Jurkat, Clone E6-1 (cell line): ENCODE results near the gene XCL2.
A peak's percentile ranks its signal among the peaks of the same experiment; 100 is the strongest.

Source experiments
- DNase-seq: peaks from one replicate; pipeline ENCODE4 v3.0.0-alpha.2; 2011; ENCODE audit warnings: low read depth, low spot score
- H3K4me3 ChIP-seq: 2 replicates; pipeline ENCODE4 v1.5.1; 2011; ENCODE audit warnings: mild to moderate bottlenecking, low read length, control low read depth, moderate library complexity

XCL2 gene

GRCh38 chr1:168520832-168521231 lies 23.0 kb downstream of the XCL2 start:
- DNase-seq = no peak
- no peak overlapping the region for H3K4me3 ChIP-seq

GRCh38 chr1:168520052-168520751 lies 23.6 kb downstream of the XCL2 start:
- peak; percentile 83 for DNase-seq
- H3K4me3 ChIP-seq = peak overlapping the region; percentile 22

DNA sequence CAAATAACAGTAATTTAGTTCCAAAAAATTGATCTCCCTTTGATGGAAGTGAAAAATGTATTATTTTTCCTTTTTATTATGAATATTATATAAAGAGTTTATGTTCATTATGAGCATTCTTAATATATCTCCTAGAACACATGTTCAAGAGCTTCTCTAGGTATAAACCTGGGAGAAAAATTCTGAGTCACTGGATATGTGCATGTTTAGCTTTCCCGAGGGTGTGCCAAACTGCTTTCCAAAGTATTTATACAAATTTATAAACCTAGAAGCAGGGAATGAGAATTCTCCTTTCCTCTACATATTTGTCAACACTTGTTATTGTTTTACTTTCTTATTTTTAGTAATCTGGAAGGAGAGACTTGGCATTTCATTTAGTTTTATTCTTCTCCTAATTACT lies 25.0 kb downstream of the XCL2 start:
- DNase-seq = no peak
- H3K4me3 ChIP-seq = no peak overlapping the region

DNA sequence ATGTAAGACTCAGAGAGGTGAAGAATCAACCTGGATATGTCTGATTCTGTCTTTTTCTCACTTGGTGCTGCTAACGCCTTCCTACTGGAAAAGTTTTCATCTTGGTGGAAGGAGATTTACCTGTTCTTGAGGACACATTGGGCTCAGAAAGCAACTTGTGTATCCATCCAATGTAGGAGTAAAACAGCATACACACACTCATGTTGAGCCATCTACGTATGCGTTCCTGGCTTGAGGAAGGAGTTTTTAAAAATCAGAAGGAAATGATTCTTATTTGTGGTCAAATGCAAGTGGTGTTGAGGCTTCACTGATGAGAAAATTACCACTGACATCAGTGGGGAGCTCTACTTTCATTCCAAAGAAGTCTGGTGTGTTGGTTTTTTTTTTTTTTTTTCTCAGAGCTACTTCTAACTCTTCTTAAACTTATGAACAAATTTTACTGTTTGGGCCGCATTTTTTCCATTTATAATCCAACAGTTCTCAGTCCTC lies 25.6 kb downstream of the XCL2 start:
- H3K4me3 ChIP-seq = no peak overlapping the region
- no peak for DNase-seq

DNA sequence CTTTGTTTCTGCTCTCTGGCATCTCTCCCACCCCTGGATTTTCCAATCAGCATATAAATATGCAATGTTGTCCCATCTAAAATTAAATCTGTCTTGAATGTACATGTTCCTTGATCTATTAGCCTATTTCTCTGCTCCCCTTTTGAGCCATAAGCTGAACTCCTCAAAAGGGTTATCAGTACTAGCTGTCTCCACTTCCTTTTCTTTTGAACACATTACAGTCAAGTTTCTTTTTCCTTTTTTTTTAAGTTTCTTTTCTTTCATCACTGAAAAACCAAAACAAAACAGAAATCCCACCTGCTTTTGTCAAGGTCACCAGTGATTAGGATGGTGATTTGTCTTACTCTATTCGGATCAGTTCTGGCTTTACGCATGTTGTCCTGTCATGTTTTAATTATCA lies 29.3 kb downstream of the XCL2 start:
- no peak for DNase-seq
- no peak overlapping the region for H3K4me3 ChIP-seq

DNA sequence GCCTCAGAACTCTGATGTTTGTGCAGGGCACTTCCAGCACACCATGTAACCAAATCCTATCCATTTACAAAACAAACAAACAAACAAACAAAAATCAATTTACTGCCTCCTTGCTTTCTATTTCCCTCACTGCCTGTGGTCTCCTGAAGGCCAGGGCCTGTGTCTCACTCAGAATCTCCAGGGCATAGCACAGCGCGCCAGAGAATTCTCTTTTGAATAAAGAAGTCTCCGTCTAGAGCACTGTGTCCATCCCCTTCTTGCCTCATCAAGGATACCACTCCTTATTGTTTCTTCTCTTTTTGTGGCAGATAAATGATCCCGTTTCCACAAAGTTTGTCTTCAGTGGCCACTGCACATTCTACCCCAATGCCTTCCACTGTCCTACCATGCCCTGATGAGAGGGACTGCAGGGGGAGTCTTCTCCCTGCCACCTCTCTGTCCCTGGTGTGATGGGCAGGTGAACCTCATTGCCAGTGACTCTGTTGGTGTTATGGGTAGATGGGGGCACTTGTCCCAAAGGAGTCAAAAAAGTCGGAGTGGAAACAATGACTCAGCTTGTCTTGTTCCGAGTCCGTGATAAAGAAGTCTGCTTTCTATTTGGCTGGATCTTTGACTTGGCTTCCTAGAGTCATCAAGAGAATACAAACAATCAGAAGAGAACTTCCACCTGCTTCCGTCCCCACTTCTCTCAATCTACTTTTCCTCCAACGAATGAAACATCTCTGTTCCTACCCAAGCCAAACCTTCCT lies 30.0 kb downstream of the XCL2 start:
- DNase-seq = no peak
- H3K4me3 ChIP-seq = peak overlapping the region; percentile 30; the same call in 1 of the 2 replicates

GRCh38 chr1:168512864-168513595 lies 30.8 kb downstream of the XCL2 start:
- H3K4me3 ChIP-seq = peak overlapping the region; percentile 30; the same call in 1 of the 2 replicates
- peak; percentile 78 for DNase-seq

GRCh38 chr1:168509875-168510791 lies 33.7 kb downstream of the XCL2 start:
- no peak for DNase-seq
- H3K4me3 ChIP-seq = no peak overlapping the region

GRCh38 chr1:168509210-168509609 lies 34.6 kb downstream of the XCL2 start:
- DNase-seq = no peak

DNA sequence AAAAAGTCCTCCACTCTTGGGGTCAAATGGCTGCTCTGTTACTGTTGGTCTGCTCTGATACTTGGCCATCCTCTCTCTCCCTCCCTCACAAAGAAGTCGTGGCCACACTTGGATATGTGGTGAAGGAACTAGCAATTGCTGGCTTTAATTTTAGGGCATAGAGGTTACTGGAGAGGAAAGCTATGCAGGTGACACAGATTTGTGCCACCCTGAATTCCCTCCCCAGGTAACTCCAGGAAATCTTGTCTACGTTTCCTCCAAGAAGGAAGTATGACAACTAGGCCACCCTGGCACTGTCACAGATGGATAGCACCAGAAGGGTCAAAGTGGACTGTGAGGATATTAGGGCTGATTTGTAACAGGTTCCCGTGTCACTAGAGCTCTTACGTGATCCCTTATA lies 36.0 kb downstream of the XCL2 start:
- no peak overlapping the region for H3K4me3 ChIP-seq
- no peak for DNase-seq

More at GRCh38 chr1:168509210-168509609, 34.6 kb downstream of the XCL2 start:
- H3K4me3 ChIP-seq = no peak overlapping the region

GRCh38 chr1:168507231-168507630 lies 36.6 kb downstream of the XCL2 start:
- H3K4me3 ChIP-seq = no peak overlapping the region
- no peak for DNase-seq

GRCh38 chr1:168506204-168506819 lies 37.5 kb downstream of the XCL2 start:
- no peak overlapping the region for H3K4me3 ChIP-seq
- no peak for DNase-seq

- no peak for DNase-seq
- no peak overlapping the region for H3K4me3 ChIP-seq
These were observed 38.8 kb downstream of the XCL2 start for GRCh38 chr1:168505006-168505405.

GRCh38 chr1:168504064-168504837 lies 39.5 kb downstream of the XCL2 start:
- no peak for DNase-seq
- H3K4me3 ChIP-seq = no peak overlapping the region

- DNase-seq = no peak
- no peak overlapping the region for H3K4me3 ChIP-seq
These were observed 44.1 kb downstream of the XCL2 start for GRCh38 chr1:168499688-168500049.

- no peak overlapping the region for H3K4me3 ChIP-seq
- DNase-seq = no peak
These were observed 44.7 kb downstream of the XCL2 start for GRCh38 chr1:168498956-168499687.

DNA sequence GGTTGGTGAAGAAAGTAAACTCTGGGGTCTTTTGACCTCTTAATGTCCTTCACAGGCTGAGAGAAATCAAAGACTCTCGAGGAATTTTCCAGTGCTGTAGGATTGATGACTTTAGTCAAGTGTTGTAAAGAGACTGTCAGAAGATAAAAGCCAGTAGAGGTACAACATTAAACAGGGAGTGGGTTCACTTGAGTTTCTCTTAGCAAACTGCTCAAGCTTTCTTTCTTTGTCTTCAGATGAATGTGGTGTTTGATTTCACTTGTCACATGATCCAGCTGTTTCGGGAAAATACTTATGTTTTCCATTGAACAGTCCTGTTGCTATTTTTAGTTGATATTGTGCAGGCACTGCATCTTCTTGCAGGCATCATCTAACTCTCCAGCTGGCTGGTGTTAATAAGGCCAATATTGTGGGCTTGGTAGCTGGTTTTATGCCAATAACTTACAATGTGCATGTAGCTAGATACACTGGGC lies 45.6 kb downstream of the XCL2 start:
- no peak for DNase-seq
- H3K4me3 ChIP-seq = no peak overlapping the region
